HCT116 (cell line): ENCODE results near the gene PGLYRP4. TPM values are rescaled to one million over a fixed set of nuclear protein-coding genes. Genes with fewer than 3 reads are reported as not detected.

Experiments
- ATAC-seq: fragments of 200-7000 bp; cut with Tn5 transposase; 2 replicates; pipeline ENCODE4 v1.9.1; 2020; ENCODE audit warnings: mild to moderate bottlenecking, moderate library complexity
- BruUV-seq: library from RNA; stranded (reverse); fragments of 400-500 nt; replicated peaks from 2 replicates; lab custom pipeline; 2021; lab: Mats Ljungman, UMichigan
- CTCF ChIA-PET: fragments of 300-600 bp; sonication (Branson Sonifier 250); formaldehyde crosslinking; loops from one replicate; lab custom pipeline; 2021; ENCODE audit warnings: antibody characterized with exemption; lab: Charles Lee
- POLR2A ChIA-PET: fragments of 300-600, 350-600 bp; sonication (Branson Sonifier 250); formaldehyde crosslinking; loops from one replicate; lab custom pipeline; 2021; ENCODE audit warnings: antibody characterized with exemption; lab: Charles Lee
- RAD21 ChIA-PET, 2 experiments: fragments of 300-600 bp; sonication (Branson Sonifier 250); formaldehyde crosslinking; loops; one replicate each; lab custom pipeline; 2023; ENCODE audit warnings: low total read pairs in 2 of 2; ENCODE audit not compliant: uncharacterized antibody in 2 of 2, unreplicated experiment in 2 of 2, low non-redundant PET in 1 of 2; lab: Charles Lee
- DNase-seq: peaks from one replicate; pipeline ENCODE4 v3.0.0-alpha.2; 2010; ENCODE audit warnings: low read depth, low spot score
- H2AFZ ChIP-seq: fragments of 200-600 bp; shearing (Covaris generic), sonication (generic); 2 replicates; pipeline ENCODE4 v1.6.1; 2017; ENCODE audit warnings: low read depth, mixed run types, mixed read lengths, antibody characterized with exemption, low read length; ENCODE audit not compliant: poor library complexity, severe bottlenecking
- H3K27ac ChIP-seq: 2 replicates; pipeline ENCODE4 v1.5.1; 2012; ENCODE audit warnings: low read depth, low read length
- H3K27me3 ChIP-seq: fragments of 200-600 bp; sonication (generic); 2 replicates; pipeline ENCODE4 v1.6.1; 2016; ENCODE audit warnings: mixed run types, low read length, mixed read lengths; ENCODE audit not compliant: insufficient read depth
- H3K36me3 ChIP-seq, 2 experiments: fragments of 200-500 bp in 1 of 2; fragments of 200-600 bp in 1 of 2; sonication (Bioruptor generic) in 1 of 2; sonication (generic) in 1 of 2; 2 replicates each; pipeline versions ENCODE4 v1.5.1 to v1.6.1; 2014 to 2016; ENCODE audit warnings: low read length in 2 of 2, inconsistent platforms in 1 of 2, mixed read lengths in 1 of 2, mixed run types in 1 of 2; ENCODE audit not compliant: insufficient read depth in 2 of 2, control insufficient read depth in 1 of 2
- H3K4me1 ChIP-seq, 2 experiments: fragments of 200-600 bp in 1 of 2; sonication (generic) in 1 of 2; 2 replicates each; pipeline versions ENCODE4 v1.5.1 to v1.6.1; 2012 to 2017; ENCODE audit warnings: low read length in 2 of 2, inconsistent platforms in 1 of 2, mild to moderate bottlenecking in 1 of 2, mixed read lengths in 1 of 2, mixed run types in 1 of 2, moderate library complexity in 1 of 2; ENCODE audit not compliant: insufficient read depth in 2 of 2, control insufficient read depth in 1 of 2
- H3K4me2 ChIP-seq: fragments of 200-600 bp; sonication (generic); 2 replicates; pipeline ENCODE4 v1.6.1; 2017; ENCODE audit warnings: mixed run types, low read length, mixed read lengths
- H3K4me3 ChIP-seq, 2 experiments: fragments of 200-600 bp in 1 of 2; sonication (generic) in 1 of 2; replicated peaks in 1 of 2; 2 replicates each; pipeline ENCODE4 v1.5.1; 2011 to 2016; ENCODE audit warnings: low read length in 2 of 2, control low read depth in 1 of 2, low read depth in 1 of 2, mild to moderate bottlenecking in 1 of 2, mixed read lengths in 1 of 2, mixed run types in 1 of 2
- H3K79me2 ChIP-seq: fragments of 200-600 bp; sonication (generic); 2 replicates; pipeline ENCODE4 v1.6.1; 2017; ENCODE audit warnings: mild to moderate bottlenecking, mixed run types, low read length, moderate library complexity, mixed read lengths; ENCODE audit not compliant: insufficient read depth
- H3K9ac ChIP-seq: fragments of 200-600 bp; sonication (generic); 2 replicates; pipeline ENCODE4 v1.6.1; 2016; ENCODE audit warnings: low read length, mixed read lengths
- H3K9me2 ChIP-seq: fragments of 200-600 bp; sonication (generic), shearing (Covaris generic); 2 replicates; pipeline ENCODE4 v1.6.1; 2017; ENCODE audit warnings: mixed run types, mild to moderate bottlenecking, moderate library complexity; ENCODE audit not compliant: insufficient read depth
- H3K9me3 ChIP-seq, 2 experiments: fragments of 200-500 bp in 1 of 2; fragments of 200-600 bp in 1 of 2; sonication (Bioruptor generic) in 1 of 2; sonication (generic) in 1 of 2; 2 replicates each; pipeline ENCODE4 v1.6.1; 2014 to 2017; ENCODE audit warnings: low read length in 2 of 2, mixed read lengths in 2 of 2, inconsistent platforms in 1 of 2, low read depth in 1 of 2, mild to moderate bottlenecking in 1 of 2, mixed run types in 1 of 2, moderate library complexity in 1 of 2; ENCODE audit not compliant: control insufficient read depth in 1 of 2, insufficient read depth in 1 of 2
- H4K20me1 ChIP-seq: fragments of 200-600 bp; sonication (generic), shearing (Covaris generic); 2 replicates; pipeline ENCODE4 v1.6.1; 2017; ENCODE audit warnings: mixed run types, mild to moderate bottlenecking, moderate library complexity; ENCODE audit not compliant: insufficient read depth
- CBX3 ChIP-seq: IDR thresholded peaks from 2 replicates; pipeline ENCODE4 v1.6.1; 2012; ENCODE audit warnings: low read depth
- CEBPB ChIP-seq: IDR thresholded peaks from 2 replicates; pipeline ENCODE4 v1.6.1; 2012; ENCODE audit warnings: low read depth
- ELF1 ChIP-seq: IDR thresholded peaks from 2 replicates; pipeline ENCODE4 v1.6.1; 2012; ENCODE audit warnings: low read depth, borderline replicate concordance
- FOSL1 ChIP-seq: IDR thresholded peaks from 2 replicates; pipeline ENCODE4 v1.6.1; 2012; ENCODE audit warnings: low read depth
- JUND ChIP-seq: IDR thresholded peaks from 2 replicates; pipeline ENCODE4 v1.6.1; 2012
- MAX ChIP-seq: IDR thresholded peaks from 2 replicates; pipeline ENCODE4 v1.6.1; 2012
- POLR2A ChIP-seq: IDR thresholded peaks from 2 replicates; pipeline ENCODE4 v1.7.0; 2011; ENCODE audit warnings: borderline replicate concordance; ENCODE audit not compliant: insufficient read depth, insufficient read length; ENCODE audit errors: extremely low read depth
- POLR2AphosphoS5 ChIP-seq: IDR thresholded peaks from 2 replicates; pipeline ENCODE4 v1.6.1; 2011; ENCODE audit warnings: mild to moderate bottlenecking, low read depth, low read length, moderate library complexity
- RAD21 ChIP-seq: IDR thresholded peaks from 2 replicates; pipeline ENCODE4 v1.6.1; 2012; ENCODE audit warnings: low read depth, mild to moderate bottlenecking
- REST ChIP-seq: IDR thresholded peaks from 2 replicates; pipeline ENCODE4 v1.6.1; 2012; ENCODE audit warnings: low read depth
- SP1 ChIP-seq: IDR thresholded peaks from 2 replicates; pipeline ENCODE4 v1.6.1; 2012; ENCODE audit warnings: low read depth
- SRF ChIP-seq: IDR thresholded peaks from 2 replicates; pipeline ENCODE4 v1.6.1; 2012; ENCODE audit warnings: low read depth
- TCF7L2 ChIP-seq: IDR thresholded peaks from 2 replicates; pipeline ENCODE4 v1.7.0; 2011; ENCODE audit warnings: borderline replicate concordance, inconsistent platforms; ENCODE audit not compliant: insufficient read depth, insufficient read length; ENCODE audit errors: extremely low read depth
- ZBTB33 ChIP-seq: IDR thresholded peaks from 2 replicates; pipeline ENCODE4 v1.6.1; 2011; ENCODE audit warnings: mild to moderate bottlenecking, low read length, moderate library complexity; ENCODE audit not compliant: insufficient replicate concordance; ENCODE audit errors: extremely low read depth
- ZFX ChIP-seq: fragments of 450-650 bp; IDR thresholded peaks from 2 replicates; pipeline ENCODE4 v1.6.1; 2017
- intact Hi-C: fragments of 100-400 bp; cut with micrococcal nuclease; formaldehyde crosslinking; loops from 2 replicates; pipeline ENCODE4 v1.10.0; 2022
- total RNA-seq: library from RNA; stranded (reverse); gene quantifications from one replicate; pipeline ENCODE4 v1.2.1, GENCODE V29; 2021; ENCODE audit not compliant: unreplicated experiment
- TF ChIP-seq, protein P1 (sequence below), 3 experiments: fragments of 200-600 bp in 1 of 3; sonication (generic) in 1 of 3; IDR thresholded peaks in 2 of 3; conservative IDR thresholded peaks in 1 of 3; 2 replicates each; pipeline ENCODE4 v1.5.1; 2012 to 2017; ENCODE audit warnings: low read depth in 2 of 3, low read length in 2 of 3, antibody characterized with exemption in 1 of 3, borderline replicate concordance in 1 of 3, control low read depth in 1 of 3, mild to moderate bottlenecking in 1 of 3, mixed read lengths in 1 of 3, mixed run types in 1 of 3, moderate library complexity in 1 of 3; ENCODE audit not compliant: insufficient read depth in 1 of 3

PGLYRP4 gene
- total RNA-seq, 1 experiment from 2014 or later, result not detected

DNA sequence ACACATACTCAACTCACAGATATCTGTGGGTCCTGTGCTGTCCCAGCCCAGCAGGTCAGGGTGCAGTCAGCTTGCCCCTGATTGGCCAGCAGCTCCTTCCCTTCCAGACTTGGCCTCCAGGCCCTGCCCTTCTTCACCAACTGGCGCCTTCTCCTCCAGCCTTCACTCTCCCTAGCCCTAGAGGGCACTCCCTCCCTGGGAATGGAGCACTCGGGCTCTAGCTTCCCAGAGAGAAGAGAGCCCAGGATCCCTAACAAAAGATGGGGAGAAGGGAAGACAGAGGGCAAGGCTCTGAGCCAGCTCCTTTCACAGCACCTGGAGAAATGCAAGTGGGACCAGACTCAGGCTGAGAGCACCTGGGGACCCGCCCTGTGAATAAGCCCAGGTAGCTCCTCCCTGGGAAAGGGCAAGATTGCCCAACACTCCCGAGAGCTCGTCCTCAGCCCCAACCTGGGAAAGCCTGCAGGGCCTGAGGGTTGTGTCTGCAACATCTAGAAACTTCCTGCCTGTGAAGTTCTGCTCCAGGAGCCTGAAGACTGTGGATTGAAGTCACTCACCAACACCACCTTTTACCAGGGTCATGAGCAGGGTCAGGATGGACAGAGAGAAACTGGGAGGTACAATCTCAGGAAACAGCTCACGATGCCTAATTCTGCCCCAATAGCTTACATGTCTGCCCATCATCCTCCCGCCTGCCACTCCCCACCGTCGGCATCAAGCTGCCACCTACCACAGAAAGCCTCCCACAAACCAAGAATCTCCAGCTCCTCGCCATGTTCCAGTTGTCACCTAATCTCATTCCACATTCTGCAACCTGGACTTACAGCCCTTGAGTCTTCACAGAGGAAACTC is at the start of gene PGLYRP4 (continued):
- TF ChIP-seq JUND, result no peak
- TF ChIP-seq, all 23 proteins: peak for 0

GRCh38 chr1:153397924-153398651 is 49.4 kb upstream of the PGLYRP4 start:
- H3K27me3 ChIP-seq, result peaks cover 70% of the 10 kb centered on the region
- POLR2A ChIA-PET, result no interaction called here
- intact Hi-C loops, result no loop called here

More at GRCh38 chr1:153397924-153398651, 49.4 kb upstream of the PGLYRP4 start:
- ChIA-PET CTCF (no interaction called here), RAD21 (no interaction called here)
- H3K4me3 ChIP-seq, result no peak overlapping the region
- no peaks in the 10 kb centered on the region for H3K9me3 ChIP-seq
- H3K4me1 ChIP-seq, result no peaks in the 10 kb centered on the region
- H3K9ac ChIP-seq, result no peak overlapping the region
- no peak overlapping the region for H2AFZ ChIP-seq
- H3K4me2 ChIP-seq, result no peak overlapping the region
- H3K9me2 ChIP-seq, result no peaks in the 10 kb centered on the region
- ATAC-seq (no peak), DNase-seq (no peak)
- H3K27ac ChIP-seq, result no peak overlapping the region
- no peaks in the 10 kb centered on the region for H3K79me2 ChIP-seq
- H4K20me1 ChIP-seq, result no peaks in the 10 kb centered on the region
- BruUV-seq, result no TSS peak
- no peak for TF ChIP-seq CBX3
- no peak for TF ChIP-seq ZBTB33
- no peak for TF ChIP-seq SP1
- TF ChIP-seq TCF7L2, result no peak
- TF ChIP-seq POLR2A, result no peak
- TF ChIP-seq REST, result no peak
- TF ChIP-seq POLR2AphosphoS5, result no peak
- TF ChIP-seq CEBPB, result no peak
- TF ChIP-seq ELF1, result no peak
- TF ChIP-seq ZFX, result no peak
- TF ChIP-seq FOSL1, result no peak
- no peak for TF ChIP-seq RAD21
- no peak for TF ChIP-seq JUND
- no peak for TF ChIP-seq MAX
- no peak for TF ChIP-seq SRF
- TF ChIP-seq, protein P1, sequence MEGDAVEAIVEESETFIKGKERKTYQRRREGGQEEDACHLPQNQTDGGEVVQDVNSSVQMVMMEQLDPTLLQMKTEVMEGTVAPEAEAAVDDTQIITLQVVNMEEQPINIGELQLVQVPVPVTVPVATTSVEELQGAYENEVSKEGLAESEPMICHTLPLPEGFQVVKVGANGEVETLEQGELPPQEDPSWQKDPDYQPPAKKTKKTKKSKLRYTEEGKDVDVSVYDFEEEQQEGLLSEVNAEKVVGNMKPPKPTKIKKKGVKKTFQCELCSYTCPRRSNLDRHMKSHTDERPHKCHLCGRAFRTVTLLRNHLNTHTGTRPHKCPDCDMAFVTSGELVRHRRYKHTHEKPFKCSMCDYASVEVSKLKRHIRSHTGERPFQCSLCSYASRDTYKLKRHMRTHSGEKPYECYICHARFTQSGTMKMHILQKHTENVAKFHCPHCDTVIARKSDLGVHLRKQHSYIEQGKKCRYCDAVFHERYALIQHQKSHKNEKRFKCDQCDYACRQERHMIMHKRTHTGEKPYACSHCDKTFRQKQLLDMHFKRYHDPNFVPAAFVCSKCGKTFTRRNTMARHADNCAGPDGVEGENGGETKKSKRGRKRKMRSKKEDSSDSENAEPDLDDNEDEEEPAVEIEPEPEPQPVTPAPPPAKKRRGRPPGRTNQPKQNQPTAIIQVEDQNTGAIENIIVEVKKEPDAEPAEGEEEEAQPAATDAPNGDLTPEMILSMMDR (IDR thresholded peaks at IDR 0.05 in 2 of 3, conservative IDR thresholded peaks at IDR 0.05 in 1 of 3; ENCODE audit: borderline replicate concordance in 1 of 3, insufficient read depth in 1 of 3, low read depth in 2 of 3, low read length in 2 of 3), result no peak
- no peaks in the 10 kb centered on the region for H3K36me3 ChIP-seq
